Measurements from ENCODE around the gene ADCY9.

DNA sequence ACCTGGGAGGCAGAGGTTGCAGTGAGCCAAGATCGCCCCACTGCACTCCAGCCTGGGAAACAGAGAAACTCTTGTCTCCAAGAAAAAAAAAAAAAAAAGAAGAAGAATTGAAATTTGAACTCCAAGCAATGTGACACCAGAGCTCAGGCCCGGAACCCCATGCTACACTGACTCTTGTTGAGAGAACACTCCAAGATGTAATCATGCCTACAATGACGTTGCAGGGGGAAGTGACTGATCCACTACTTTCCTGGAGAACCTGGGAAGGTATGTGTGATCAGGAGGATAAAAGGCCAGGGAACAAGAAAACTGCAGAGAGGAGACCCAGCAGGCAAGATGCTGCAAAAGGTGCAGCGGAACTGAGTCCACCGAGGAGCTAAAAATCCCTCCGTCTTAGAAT is 57.9 kb downstream of the ADCY9 start:
- TF ChIP-seq POLR2A (IDR thresholded peaks at IDR 0.05), result no peak
- TF ChIP-seq, protein P1, sequence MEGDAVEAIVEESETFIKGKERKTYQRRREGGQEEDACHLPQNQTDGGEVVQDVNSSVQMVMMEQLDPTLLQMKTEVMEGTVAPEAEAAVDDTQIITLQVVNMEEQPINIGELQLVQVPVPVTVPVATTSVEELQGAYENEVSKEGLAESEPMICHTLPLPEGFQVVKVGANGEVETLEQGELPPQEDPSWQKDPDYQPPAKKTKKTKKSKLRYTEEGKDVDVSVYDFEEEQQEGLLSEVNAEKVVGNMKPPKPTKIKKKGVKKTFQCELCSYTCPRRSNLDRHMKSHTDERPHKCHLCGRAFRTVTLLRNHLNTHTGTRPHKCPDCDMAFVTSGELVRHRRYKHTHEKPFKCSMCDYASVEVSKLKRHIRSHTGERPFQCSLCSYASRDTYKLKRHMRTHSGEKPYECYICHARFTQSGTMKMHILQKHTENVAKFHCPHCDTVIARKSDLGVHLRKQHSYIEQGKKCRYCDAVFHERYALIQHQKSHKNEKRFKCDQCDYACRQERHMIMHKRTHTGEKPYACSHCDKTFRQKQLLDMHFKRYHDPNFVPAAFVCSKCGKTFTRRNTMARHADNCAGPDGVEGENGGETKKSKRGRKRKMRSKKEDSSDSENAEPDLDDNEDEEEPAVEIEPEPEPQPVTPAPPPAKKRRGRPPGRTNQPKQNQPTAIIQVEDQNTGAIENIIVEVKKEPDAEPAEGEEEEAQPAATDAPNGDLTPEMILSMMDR (IDR thresholded peaks at IDR 0.05), result no peak

Data from esophagus squamous epithelium (tissue), 4 donors.